Caki2 (cell line): ENCODE data around the gene DOCK4. TPM values are rescaled to one million over a fixed set of nuclear protein-coding genes. Genes with fewer than 3 reads are reported as not detected.

ENCODE experiments used
- DNase-seq: peaks from one replicate; pipeline ENCODE4 v3.0.0-alpha.2; 2015; ENCODE audit warnings: low read depth
- in situ Hi-C: cut with HindIII; loops from 2 replicates; pipeline ENCODE4 v1.10.0; 2016; ENCODE audit warnings: low sequenced_read_pairs, low pct_unique_long_range_greater_than_20kb, mixed read lengths
- total RNA-seq: library from RNA; depleted of rRNA; stranded (reverse); fragments of >200 nt; shearing (Covaris generic); gene quantifications from 2 replicates; pipeline ENCODE4 v1.2.3, GENCODE V29; 2014; ENCODE audit warnings: low replicate concordance

The DOCK4 gene
- total RNA-seq, 1 experiment from 2014 or later = 3.5 TPM

DNA sequence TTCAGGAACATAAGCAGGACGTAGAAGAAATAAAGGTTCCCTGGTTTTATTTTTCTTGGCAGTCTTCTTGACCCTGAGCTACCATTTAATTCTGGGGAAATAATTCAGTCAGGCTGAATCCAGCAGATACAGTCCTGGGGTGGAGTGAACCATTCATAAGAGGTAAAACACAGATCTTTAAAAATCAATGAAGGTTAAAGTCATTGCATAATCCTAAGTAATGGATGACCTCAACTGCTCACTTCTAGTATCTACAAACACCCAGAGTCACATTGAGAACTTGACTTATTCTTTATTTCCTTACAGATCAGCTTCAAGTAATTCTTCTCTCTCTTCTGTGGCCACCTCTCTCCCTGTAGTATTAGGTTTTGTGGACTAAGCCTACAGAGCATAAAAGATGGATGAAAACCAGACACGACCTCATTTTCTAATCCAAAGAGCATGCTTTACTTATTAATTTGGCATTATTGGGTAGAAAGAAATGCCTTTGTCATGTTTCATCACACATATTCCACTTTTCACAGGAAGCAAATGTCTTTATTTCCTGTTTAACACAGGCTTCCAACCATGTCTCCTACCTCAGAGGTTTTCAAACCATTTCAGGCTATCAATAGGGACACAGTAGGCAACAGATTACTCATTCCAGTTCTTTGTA is 461.6 kb downstream of the DOCK4 start:
- in situ Hi-C loops = no loop called here
- DNase-seq = no peak

DNA sequence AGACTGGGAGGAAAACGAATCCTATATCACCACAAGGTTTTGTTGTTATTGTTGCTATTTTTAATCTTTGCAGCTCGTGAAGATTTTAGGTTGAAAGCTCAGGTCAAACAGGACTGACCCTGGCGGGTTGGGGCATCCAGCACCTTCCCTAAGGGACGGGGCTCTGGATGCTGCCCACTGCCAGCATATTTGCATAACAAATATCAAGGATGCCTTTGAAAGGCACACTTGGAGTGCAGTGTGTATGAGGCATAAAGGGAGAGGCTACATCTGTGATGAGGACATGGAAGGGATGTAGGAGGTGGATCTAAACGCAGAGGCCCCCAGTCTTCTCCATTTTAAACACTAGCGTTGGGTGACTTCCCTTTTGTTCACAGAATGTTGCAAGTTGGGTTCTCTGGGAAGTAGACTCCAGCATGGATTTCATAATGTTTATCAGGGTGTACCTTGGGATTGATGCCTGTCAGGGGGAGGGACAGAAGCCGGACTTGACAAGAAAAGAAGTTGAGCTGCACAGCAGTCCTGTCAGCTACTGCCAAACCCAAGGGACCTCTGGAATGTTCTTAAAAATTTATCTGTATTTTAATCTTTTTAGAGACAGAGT is 462.9 kb downstream of the DOCK4 start:
- no peak for DNase-seq
- in situ Hi-C loops = no loop called here

DNA sequence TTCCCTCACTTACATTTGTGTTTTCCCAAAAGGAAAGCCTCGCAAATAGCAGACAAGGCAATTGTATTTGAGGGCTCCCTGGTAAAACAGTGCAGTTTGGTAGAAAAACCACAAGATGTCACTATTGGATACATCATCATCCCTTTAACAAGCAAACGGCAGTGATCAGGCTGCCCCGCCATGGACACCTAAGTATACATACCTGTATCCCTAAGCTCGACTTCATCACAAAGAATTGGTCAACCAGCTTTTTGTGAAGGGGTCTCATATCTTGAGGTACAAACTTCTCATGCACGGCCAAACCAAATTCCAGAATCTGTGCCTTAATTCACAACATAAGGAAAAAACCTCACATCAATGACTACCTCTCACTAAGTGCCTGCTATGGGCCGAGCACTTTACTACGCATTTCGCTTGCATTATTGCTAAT is 464.4 kb downstream of the DOCK4 start:
- peak; percentile 51 for DNase-seq
- in situ Hi-C loops = no loop called here

DNA sequence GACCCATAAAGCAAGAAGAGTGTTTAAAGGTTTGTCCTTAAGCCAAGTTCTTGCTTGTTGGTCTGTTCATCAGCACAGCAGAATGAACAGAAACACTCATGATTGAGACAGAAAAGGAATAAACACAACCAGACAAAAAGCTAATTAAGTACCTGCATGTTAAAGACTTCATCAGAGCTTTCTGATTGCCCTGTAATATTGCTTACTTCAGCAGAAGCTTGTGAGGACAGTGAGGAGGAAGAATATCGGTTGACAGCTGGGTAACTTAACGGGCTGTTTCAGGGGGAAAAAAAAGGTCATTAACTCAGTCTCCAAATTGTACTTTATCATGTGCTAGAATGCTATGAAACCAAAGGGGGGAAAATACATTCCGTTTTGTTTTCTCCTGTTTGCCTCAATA is 465.3 kb downstream of the DOCK4 start:
- no peak for DNase-seq
- in situ Hi-C loops = no loop called here

DNA sequence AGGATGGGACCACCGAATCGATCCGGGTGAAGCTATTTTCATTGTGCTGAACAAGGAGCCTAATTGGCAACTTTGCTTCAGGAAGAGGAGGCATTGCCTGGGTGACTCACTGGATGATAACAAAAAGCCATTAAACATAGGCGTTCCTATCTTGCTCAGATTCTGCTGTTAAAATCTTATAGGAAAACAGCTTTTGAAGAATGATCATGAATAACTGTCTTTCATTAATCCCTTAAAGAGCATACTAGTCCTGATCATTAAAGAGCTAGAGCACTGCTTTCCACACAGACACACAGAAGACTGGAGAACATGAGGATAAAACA is 469.7 kb downstream of the DOCK4 start:
- DNase-seq = no peak
- in situ Hi-C loops = no loop called here

DNA sequence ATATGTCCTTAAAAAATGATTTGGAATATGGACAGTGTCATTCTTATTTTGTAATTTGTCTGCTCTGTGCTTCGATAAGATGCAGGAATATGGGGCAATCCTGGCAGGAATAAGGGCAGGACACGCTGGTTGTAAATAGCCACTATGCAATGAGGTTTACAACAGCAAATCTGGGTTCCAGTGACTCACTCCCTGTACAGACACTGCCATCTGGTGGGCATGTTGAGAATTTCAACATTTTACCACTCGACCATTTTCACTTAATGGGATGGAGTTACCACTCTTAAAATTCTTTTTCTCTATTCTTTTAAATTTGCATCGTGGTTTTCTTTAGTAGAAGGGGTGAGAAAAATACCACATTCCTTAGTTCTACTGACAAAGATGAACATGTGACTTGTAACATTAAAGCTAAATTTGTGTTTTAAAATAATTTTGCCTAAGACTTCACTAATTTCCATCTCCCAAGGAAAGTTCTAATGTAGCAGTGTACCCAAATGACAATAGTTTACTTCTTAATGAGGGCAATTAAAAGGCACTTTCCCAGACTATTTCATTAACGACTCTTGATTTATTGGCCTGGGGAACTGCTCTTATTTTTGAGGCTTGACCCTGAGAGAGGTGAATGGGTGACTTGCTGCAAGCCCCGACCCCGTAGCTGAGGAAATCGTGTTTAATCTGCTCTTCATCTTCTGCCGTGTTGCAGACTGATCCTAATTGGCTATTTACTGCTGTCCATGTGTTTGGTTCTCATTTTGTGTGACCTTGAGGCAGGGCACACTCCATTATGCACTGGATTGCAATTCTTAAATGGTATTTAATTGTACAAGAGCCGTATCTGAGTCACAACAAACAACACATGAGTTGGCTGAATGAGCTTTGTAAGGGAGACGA is 470.3 kb downstream of the DOCK4 start:
- peak; percentile 50 for DNase-seq
- in situ Hi-C loops = no loop called here

DNA sequence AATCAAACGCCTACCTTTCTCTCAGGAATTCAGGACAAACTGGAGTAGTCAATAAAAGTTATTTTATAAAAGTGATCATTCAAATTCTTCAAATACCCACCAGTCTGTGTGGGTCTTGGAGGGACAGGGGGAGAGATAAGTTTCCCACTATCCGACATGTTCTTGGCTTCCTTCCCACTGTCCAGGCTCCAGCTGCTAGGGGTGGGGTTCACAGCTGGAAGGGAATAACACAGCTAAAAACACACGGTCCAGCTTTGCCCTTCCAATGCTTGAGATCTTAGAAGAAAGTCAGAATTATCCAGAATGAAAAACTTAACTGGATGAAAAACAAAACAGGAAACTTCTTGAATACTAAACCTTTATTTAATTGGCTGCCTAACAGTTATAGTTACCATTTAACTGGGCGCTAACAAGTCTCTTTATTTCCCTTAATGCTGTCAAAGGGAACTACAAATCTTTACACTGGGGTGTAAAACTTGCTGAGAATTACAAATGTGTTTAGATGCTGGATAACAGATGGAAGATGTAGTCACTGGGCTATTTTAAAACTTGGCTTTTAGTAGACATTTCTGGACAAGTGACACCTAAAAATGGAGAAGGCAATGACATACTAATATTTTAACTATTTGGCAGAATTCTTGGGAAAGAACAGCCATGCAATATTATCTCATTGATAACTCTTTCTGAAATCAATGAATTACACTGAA is 471.1 kb downstream of the DOCK4 start:
- no peak for DNase-seq
- in situ Hi-C loops = no loop called here

DNA sequence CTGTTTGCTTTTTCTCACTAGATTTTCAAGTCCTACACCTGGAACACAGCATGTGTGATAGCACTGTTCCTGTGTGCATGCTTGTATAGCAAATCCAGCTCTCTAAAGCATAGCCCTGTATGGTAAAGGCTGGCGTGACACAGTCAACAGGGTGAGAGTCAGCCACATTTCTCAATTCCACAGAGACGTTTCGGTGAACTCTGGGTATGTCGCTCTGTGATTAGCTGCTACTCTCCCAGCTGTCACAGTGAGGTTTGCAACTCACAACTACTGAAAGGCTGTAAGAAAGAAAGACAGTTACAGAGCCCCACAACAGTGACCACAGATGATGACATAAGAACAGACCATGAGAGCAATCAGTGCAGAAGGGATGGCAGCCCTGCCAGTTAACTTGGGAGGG is 473.3 kb downstream of the DOCK4 start:
- in situ Hi-C loops = no loop called here
- DNase-seq = no peak

DNA sequence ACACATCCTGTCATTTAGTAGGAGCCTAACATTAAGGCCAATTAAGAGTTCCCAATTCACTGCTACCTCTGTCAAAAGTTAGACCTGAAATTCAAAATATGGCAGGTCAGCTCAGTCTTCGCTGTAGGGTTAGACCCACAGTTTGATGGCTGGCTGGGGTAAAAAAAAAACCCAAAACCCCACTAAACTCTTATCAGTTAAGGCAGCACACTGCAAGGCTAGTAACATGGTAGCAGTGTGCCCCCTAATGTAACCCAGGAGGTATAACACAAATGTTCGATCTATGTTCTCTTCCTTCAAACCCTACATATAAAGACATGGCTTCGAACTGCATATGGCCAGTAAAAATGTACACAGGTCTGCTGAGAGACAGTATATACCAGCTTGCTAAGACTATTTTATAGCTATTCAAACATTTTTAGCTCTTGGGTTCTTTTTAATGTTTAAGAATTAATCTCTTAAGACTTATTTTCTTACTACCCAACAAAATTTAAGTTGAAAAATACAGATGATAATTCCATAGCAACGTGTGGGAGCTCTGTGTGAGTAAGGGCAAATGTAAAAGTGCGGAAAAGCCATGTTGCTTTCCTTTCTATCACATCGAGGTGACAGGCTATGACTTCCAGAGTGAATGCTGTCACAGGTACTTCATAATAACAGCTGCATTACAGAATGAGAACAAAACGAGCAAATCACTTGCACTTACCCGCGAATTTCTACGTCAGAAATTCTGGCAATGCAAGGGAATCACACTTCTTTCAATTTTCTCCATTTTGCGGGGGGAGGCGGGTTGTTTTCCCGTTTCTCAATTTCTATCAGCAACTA is 475.5 kb downstream of the DOCK4 start:
- DNase-seq = no peak
- in situ Hi-C loops = no loop called here

DNA sequence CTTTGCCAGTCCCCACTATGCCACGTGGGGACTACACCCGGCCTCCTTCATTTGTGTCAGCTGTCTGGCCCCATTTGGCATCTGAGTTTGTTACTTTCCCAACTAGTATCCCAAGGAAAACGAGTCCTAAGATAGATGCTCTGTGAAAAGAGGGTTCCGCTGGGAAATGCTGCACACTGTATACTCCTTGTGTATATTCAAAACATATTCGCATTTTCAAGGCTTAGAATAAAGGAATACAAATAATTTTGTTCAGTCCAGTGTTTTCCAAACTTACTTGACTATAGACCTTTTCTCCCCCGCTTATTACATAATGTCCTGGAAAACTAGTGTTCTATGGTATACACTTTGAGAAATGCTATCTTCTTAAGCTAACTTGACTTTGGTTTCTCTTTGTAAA is 476.1 kb downstream of the DOCK4 start:
- in situ Hi-C loops = no loop called here
- no peak for DNase-seq

DNA sequence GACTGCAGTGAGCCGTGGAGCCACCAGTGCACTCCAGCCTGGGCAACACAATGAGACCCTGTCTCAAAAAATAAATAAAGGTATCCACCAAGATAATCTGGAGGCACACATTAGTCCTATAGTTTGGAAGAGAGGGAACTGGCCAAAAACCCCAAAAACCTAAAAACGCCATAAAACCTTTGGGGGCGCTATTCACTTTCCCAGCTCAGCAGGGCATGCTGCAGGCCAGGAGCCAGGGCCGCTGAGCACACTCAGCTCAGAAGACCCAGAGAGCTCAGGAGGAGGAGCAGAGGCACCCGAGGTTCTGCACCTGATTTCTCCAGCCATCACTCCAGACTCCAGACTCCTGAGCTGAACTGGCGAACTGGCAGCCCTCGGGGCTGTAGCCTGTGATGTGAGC is 476.7 kb downstream of the DOCK4 start:
- no peak for DNase-seq
- in situ Hi-C loops = no loop called here

DNA sequence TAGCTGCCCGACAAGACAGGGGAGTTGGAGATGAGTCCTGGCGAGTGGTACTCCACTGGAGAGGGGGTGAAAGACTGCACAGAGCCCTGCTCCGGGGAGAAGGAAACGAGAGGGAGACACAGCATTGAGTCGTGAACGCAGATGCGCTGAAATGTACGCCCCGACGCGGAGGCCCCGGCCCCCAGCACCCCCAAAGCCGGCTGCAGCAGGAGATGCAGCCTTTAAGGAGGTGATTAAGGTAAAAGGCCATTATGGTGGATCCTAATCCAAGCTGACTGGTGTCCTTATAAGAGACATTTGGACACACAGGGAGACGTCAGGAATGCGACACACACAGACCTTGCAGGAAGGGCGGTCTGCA is 477.6 kb downstream of the DOCK4 start:
- in situ Hi-C loops = no loop called here
- DNase-seq = no peak

DNA sequence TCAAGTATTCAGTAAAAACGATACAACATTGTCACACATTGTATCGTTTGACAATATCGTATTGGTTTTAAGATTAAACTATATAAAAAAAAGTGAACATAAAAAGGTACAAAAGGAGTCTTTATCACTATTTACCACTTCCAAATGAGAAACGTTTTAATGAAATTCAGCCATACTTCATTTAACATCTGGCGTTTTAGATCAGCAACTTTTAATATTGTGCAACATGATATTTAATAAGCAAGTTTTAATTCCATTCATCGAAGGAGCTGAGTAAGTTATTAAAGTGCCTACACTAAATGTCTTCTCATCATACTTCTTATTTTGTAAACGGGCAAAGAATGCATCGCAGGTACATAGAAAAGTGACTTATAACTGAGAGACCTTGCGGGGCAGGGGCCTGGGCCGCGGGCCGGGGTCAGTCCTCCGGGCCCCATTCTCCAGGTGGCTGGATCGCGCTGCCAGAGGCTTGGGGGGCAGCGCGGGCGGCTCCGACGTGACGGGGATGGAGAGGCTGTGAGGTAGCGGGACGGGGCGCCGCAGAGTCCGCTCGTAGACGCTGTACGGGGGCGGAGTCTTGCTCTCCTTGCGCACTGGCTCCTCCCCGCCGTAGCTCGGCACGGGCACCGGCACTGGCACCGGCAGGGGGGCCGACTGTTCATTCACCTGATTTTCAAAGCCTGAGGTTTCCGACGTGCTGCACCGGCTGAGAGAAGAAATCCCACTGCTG is 478.1 kb downstream of the DOCK4 start:
- no peak for DNase-seq
- in situ Hi-C loops = no loop called here

DNA sequence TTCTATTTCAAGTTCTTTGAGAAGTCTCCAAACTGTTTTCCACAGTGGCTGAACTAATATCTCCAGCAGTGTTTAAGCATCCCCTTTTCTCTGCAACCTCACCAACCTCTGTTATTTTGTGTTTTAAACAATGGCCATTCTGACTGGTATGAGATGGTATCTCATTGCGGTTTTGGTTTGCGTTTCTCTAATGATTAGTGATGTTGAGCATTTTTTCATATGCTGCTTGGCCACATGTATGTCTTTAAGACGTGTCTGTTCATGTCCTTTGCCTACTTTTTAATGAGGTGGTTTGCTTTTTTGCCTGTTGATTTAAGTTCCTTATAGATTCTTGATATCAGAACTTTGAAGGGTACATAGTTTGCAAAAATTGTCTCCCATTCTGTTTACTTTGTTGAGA is 487.3 kb downstream of the DOCK4 start:
- DNase-seq = no peak
- in situ Hi-C loops = no loop called here

DNA sequence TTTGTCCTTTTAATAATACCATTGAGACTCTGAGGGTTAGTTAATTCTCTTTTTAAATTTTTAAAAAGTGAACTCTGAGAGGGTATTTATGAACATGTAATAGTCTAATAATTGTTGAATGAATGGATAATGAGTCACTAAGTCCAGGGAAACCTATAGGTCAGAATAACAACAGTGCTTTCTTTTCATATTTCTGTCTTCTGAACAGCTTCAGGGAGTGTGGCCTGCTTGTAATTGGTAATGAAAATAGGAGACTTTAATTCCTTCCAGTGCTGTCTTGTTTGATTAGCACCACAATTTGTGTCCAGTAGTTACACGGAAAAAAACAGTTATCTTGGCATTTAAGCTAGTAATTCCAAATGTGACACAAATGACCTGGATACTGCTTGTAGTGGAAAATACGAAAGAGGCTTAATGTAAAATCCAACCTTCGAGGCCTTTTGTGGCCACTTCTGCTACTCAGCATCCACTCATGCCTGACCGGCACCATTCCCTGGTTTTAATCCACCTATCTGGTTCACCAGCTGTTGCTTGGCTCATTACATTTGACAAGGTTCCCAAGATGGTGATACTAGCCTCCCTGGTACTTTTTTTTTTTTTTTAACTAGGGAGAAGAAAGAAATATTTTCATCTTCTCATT is 494.7 kb downstream of the DOCK4 start:
- in situ Hi-C loops = no loop called here
- peak; percentile 23 for DNase-seq

DNA sequence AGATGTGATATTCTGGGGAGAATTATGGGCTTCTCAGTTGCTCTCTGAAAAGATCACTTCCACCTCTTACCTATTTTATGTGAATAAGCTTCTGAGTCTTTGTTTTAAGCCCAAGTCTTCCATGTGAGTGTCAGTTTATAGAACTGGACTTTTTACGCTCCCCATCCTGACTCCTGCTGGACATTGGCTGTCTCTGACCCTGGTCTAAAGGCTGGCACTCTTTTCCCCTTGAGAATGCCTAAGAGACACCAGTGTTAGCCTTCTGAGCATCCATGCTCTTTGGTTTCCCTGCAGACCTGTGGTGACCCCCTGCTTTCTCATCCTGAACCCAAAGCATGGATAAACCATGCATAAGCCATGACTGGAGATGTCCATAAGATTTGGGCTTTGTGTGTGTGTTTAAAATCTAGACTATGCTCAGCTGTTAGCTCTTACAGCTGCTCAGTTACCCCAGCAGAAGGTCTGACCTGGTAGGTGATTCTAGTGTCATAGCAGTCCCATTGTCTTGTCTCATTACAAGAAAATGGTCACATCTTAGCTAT is 495.3 kb downstream of the DOCK4 start:
- no peak for DNase-seq
- in situ Hi-C loops = no loop called here

DNA sequence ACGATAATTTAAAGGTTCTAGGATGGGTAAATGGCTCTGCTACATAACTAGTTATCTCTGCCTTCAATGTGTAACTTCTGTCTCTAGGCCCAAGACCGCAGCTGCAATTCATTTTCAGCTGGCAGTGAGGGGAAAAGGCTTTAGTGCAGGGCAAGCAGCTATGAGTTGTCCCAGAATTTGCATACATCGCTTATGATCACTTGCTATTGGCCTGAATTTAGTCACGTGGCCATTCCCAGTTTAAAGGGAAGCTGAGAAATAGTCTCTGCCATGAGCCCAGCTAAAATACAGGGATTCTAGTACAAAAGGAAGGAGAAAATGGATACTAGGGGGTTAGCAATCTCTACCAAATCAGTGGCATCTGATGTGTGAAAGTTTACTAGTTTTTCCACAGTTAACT is 498.1 kb downstream of the DOCK4 start:
- in situ Hi-C loops = no loop called here
- DNase-seq = no peak
